Fibroblast of pulmonary artery (primary cell): Measurements from ENCODE around the gene PPP1CC.

Source experiments
- DNase-seq: peaks from one replicate; pipeline ENCODE4 v3.0.0-alpha.2; 2010; ENCODE audit warnings: low read depth
- H3K4me3 ChIP-seq: replicated peaks from 2 replicates; pipeline ENCODE4 v1.5.1; 2011; ENCODE audit warnings: low read depth, mild to moderate bottlenecking, control low read depth, low read length, moderate library complexity
- TF ChIP-seq, protein P1 (sequence below): IDR thresholded peaks from 2 replicates; pipeline ENCODE4 v1.5.1; 2011; ENCODE audit warnings: mild to moderate bottlenecking, control low read depth, low read length, inconsistent platforms; ENCODE audit errors: missing control alignments

Gene PPP1CC

DNA sequence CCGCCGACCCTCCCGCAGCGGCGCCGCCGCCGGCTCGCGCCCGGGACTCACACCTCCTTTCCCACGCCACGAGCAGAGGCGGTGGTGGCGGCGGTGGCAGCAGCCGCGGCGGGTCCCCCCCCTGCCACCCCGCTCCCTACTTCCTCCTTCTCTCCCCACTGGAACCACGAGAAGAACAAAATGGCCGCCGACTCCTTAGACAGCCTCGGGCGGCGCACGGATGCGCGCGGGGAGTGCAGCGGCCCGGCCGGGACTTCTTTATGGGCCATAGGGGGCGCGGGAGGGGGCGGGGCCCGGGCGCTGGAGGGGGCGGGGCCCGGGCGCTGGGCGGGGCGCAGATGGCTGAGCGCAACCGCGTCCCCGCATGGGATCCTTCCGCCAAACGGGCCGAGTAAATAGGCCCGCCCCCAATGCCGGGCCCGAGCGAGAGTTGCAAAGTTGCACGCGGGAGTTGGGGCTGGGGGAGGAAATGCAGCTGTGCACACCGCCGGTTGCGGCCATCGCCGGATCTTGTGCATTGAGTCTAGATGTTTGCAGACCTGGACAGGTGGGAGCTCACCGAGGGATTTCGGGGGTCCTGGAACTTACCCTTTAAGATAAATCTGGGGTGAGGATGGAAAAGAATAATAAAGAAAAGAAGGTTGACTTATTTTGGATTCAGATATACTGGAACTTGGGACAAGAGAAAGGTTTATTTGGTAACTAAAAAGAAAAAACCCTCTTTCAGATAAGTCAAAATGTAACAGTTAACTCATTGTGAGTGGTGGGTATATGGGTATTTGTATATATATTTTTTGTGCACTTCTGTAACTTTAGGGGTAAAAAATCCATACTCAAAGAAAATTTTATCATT, at the start of gene PPP1CC:
TSS of gene PPP1CC (minus strand) at position 174 of the 853 bp plus-strand sequence. CDS start 184 bp downstream, outside the sequence.
- DNase-seq, result peak; percentile 91
- H3K4me3 ChIP-seq, result peak within 1 kb of the TSS; percentile 89
- TF ChIP-seq, protein P1, sequence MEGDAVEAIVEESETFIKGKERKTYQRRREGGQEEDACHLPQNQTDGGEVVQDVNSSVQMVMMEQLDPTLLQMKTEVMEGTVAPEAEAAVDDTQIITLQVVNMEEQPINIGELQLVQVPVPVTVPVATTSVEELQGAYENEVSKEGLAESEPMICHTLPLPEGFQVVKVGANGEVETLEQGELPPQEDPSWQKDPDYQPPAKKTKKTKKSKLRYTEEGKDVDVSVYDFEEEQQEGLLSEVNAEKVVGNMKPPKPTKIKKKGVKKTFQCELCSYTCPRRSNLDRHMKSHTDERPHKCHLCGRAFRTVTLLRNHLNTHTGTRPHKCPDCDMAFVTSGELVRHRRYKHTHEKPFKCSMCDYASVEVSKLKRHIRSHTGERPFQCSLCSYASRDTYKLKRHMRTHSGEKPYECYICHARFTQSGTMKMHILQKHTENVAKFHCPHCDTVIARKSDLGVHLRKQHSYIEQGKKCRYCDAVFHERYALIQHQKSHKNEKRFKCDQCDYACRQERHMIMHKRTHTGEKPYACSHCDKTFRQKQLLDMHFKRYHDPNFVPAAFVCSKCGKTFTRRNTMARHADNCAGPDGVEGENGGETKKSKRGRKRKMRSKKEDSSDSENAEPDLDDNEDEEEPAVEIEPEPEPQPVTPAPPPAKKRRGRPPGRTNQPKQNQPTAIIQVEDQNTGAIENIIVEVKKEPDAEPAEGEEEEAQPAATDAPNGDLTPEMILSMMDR, result no peak

GRCh38 chr12:110791589-110791988, 48.9 kb upstream of the PPP1CC start:
- no peak for DNase-seq
- TF ChIP-seq, protein P1, result no peak

DNA sequence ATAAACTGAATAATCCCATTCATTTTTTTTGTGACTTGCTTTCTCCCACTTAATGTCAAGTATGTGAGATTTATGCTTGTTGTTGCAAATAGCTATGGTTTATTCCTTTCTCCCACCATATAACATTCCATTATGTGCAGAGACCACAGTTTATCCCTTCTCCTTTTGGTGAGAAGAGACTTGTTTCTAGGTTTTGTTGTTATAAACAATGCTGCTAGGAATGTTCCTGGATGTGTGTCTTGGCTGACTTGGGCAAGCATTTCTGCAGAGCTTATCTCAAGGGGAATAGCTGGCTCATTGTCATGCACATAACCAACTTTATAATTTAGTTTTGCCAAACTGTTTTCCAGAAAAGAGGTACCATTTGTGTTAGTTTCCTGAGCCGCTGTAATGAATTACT, 47.6 kb upstream of the PPP1CC start:
- TF ChIP-seq, protein P1, result no peak
- no peak overlapping the region for H3K4me3 ChIP-seq
- peak; percentile 72 for DNase-seq

More at GRCh38 chr12:110791589-110791988, 48.9 kb upstream of the PPP1CC start:
- H3K4me3 ChIP-seq, result no peak overlapping the region

- no peak for DNase-seq
- TF ChIP-seq, protein P1, result no peak
- H3K4me3 ChIP-seq, result no peak overlapping the region
Observed at GRCh38 chr12:110786012-110786411, 43.3 kb upstream of the PPP1CC start.

DNA sequence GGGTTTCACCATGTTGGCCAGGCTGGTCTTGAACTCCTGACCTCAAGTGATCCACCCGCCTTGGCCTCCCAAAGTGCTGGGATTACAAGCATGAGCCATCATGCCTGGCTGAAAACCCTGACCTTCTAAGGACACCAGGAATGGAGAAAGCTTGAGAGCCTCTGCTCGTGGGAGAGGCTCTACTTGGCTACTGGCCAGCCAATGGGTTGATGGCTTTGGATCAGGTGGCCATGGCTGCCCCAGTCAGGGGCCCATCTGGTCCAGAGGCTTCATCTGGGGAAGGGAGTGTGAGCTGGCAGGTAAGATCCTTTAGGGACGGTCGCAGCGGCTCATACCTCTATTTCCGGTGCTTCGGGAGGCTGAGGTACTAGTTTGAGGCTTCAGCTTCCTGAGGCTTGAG, 42.5 kb upstream of the PPP1CC start:
- DNase-seq, result no peak
- TF ChIP-seq, protein P1, result no peak
- no peak overlapping the region for H3K4me3 ChIP-seq

DNA sequence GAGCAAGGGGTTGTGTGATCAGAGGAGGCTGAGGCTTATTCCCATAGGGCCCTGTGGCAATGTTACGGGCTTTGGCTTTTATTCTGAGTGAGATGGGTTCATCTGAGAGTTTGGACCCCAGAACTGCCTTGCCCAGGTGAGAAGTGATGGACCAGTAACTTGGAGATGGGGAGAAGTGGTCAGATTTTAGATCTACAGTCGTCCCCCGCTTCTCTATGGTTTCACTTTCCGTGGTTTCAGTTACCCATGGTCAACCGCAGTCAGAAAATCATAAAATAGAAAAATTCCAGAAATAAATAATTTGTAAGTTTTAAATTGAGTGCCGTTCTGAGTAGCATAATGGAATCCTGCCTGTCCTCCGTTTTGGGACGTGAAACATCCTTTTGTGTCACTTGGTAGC, 40.2 kb upstream of the PPP1CC start:
- TF ChIP-seq, protein P1, result no peak
- no peak overlapping the region for H3K4me3 ChIP-seq

More for the DNA sequence above, 40.2 kb upstream of the PPP1CC start:
- DNase-seq, result no peak
